Liver (tissue), 9 donors: ENCODE data around the gene CORO7. TPM values are rescaled to one million over a fixed set of nuclear protein-coding genes. Genes with fewer than 3 reads are reported as not detected.

ENCODE experiments used
- DNase-seq: peaks from one replicate; pipeline ENCODE4 v3.0.0-alpha.2; 2017; ENCODE audit warnings: low spot score
- H3K27ac ChIP-seq, 2 donors: one replicate each; pipeline ENCODE4 v1.7.0; 2013; ENCODE audit warnings: inconsistent platforms in 2 of 2, low read length in 2 of 2, control low read depth in 1 of 2, low read depth in 1 of 2, mild to moderate bottlenecking in 1 of 2
- H3K27me3 ChIP-seq, 4 donors: one replicate each; pipeline versions ENCODE4 v1.6.1 to v1.7.0; 2013; ENCODE audit warnings: low read length in 3 of 4, inconsistent platforms in 1 of 4, mild to moderate bottlenecking in 1 of 4, moderate library complexity in 1 of 4; ENCODE audit not compliant: control insufficient read depth in 4 of 4, insufficient read depth in 4 of 4
- H3K36me3 ChIP-seq, 4 donors: one replicate each; pipeline versions ENCODE4 v1.6.1 to v1.7.0; 2013; ENCODE audit warnings: low read length in 3 of 4, mild to moderate bottlenecking in 3 of 4, low read depth in 1 of 4, moderate library complexity in 1 of 4; ENCODE audit not compliant: control insufficient read depth in 4 of 4, insufficient read depth in 3 of 4
- H3K4me1 ChIP-seq, 4 donors: one replicate each; pipeline versions ENCODE4 v1.6.1 to v1.7.0; 2013; ENCODE audit warnings: low read length in 3 of 4, mild to moderate bottlenecking in 3 of 4, moderate library complexity in 1 of 4; ENCODE audit not compliant: control insufficient read depth in 4 of 4, insufficient read depth in 4 of 4
- H3K4me3 ChIP-seq, 3 donors: one replicate each; pipeline versions ENCODE4 v1.6.1 to v1.7.0; 2013; ENCODE audit warnings: low read length in 3 of 3, control low read depth in 1 of 3, low read depth in 1 of 3, mild to moderate bottlenecking in 1 of 3
- H3K9ac ChIP-seq, 2 donors: one replicate each; pipeline ENCODE4 v1.7.0; 2013; ENCODE audit warnings: low read length in 2 of 2, mild to moderate bottlenecking in 2 of 2, moderate library complexity in 2 of 2, control low read depth in 1 of 2, low read depth in 1 of 2
- H3K9me3 ChIP-seq, 4 donors: one replicate each; pipeline versions ENCODE4 v1.6.1 to v1.7.0; 2013; ENCODE audit warnings: low read length in 3 of 4; ENCODE audit not compliant: control insufficient read depth in 4 of 4
- EGR1 ChIP-seq, 2 donors: IDR thresholded peaks; 2 replicates each; pipeline ENCODE4 v1.6.1; 2016 to 2018; ENCODE audit warnings: antibody characterized with exemption in 2 of 2, low read depth in 2 of 2
- FOXA2 ChIP-seq: IDR thresholded peaks from 2 replicates; pipeline ENCODE4 v1.6.1; 2016; ENCODE audit warnings: antibody characterized with exemption
- GABPA ChIP-seq, 2 donors: IDR thresholded peaks in 1 of 2; conservative IDR thresholded peaks in 1 of 2; 2 replicates each; pipeline ENCODE4 v1.6.1; 2016; ENCODE audit warnings: antibody characterized with exemption in 2 of 2, mild to moderate bottlenecking in 1 of 2, moderate library complexity in 1 of 2
- HNF4A ChIP-seq, 2 donors: conservative IDR thresholded peaks; 2 replicates each; pipeline ENCODE4 v1.6.1; 2016; ENCODE audit warnings: antibody characterized with exemption in 2 of 2, mild to moderate bottlenecking in 2 of 2
- HNF4G ChIP-seq: IDR thresholded peaks from 2 replicates; pipeline ENCODE4 v1.6.1; 2016; ENCODE audit warnings: antibody characterized with exemption
- JUND ChIP-seq, 2 donors: IDR thresholded peaks; 2 replicates each; pipeline ENCODE4 v1.6.1; 2016; ENCODE audit warnings: antibody characterized with exemption in 2 of 2
- NR2F2 ChIP-seq: IDR thresholded peaks from 2 replicates; pipeline ENCODE4 v1.6.1; 2016; ENCODE audit warnings: antibody characterized with exemption
- RAD21 ChIP-seq, 2 donors: IDR thresholded peaks; 2 replicates each; pipeline ENCODE4 v1.6.1; 2016; ENCODE audit warnings: antibody characterized with exemption in 2 of 2, mild to moderate bottlenecking in 2 of 2
- RXRA ChIP-seq, 2 donors: IDR thresholded peaks; 2 replicates each; pipeline ENCODE4 v1.6.1; 2017 to 2018; ENCODE audit warnings: antibody characterized with exemption in 2 of 2, mild to moderate bottlenecking in 1 of 2
- YY1 ChIP-seq: IDR thresholded peaks from 2 replicates; pipeline ENCODE4 v1.6.1; 2016; ENCODE audit warnings: antibody characterized with exemption, mild to moderate bottlenecking
- WGBS: extraction: QIAGEN DNeasy Blood & Tissue Kit; methylation state at CpG from one replicate; pipeline ENCODE4 v1.1.7; 2013; 5-methylcytosine and 5-hydroxymethylcytosine counted together
- polyA plus RNA-seq, 2 donors: library from polyadenylated mRNA; stranded (reverse) in 1 of 2; unstranded in 1 of 2; fragments of 200-250 nt in 1 of 2; fragments of >200 nt in 1 of 2; fragmentation: Nextera tagmentation in 1 of 2; extraction: Ambion mirVana in 1 of 2; gene quantifications; one replicate each; pipeline versions ENCODE4 v1.2.1 to v1.2.3, GENCODE V29; 2013 to 2015
- total RNA-seq, 2 donors: library from RNA; depleted of rRNA; stranded (reverse); fragments of >200 nt; gene quantifications; one replicate each; pipeline ENCODE4 v1.2.3, GENCODE V29; 2014
- TF ChIP-seq, protein P1 (sequence below): fragments of 150-350 bp; IDR thresholded peaks from 2 replicates; pipeline ENCODE4 v1.5.1; 2017; ENCODE audit warnings: improper control_type of control experiment, low read depth, low read length; ENCODE audit not compliant: missing input control
- TF ChIP-seq, protein P2 (sequence below): IDR thresholded peaks from 2 replicates; pipeline ENCODE4 v1.6.1; 2016; ENCODE audit warnings: antibody characterized with exemption
- TF ChIP-seq, protein P3 (sequence below): IDR thresholded peaks from 2 replicates; pipeline ENCODE4 v1.6.1; 2016; ENCODE audit warnings: antibody characterized with exemption, mild to moderate bottlenecking
- TF ChIP-seq, protein P4 (sequence below): IDR thresholded peaks from 2 replicates; pipeline ENCODE4 v1.6.1; 2016; ENCODE audit warnings: antibody characterized with exemption
- donor health status: healthy.
- donor health status: healthy.
- donor health status: healthy.
- donor health status: healthy.
- donor health status: healthy.

CORO7 gene
- total and polyA plus RNA-seq, 4 donors: 7.3 to 21.5 (median 13.0) TPM

DNA sequence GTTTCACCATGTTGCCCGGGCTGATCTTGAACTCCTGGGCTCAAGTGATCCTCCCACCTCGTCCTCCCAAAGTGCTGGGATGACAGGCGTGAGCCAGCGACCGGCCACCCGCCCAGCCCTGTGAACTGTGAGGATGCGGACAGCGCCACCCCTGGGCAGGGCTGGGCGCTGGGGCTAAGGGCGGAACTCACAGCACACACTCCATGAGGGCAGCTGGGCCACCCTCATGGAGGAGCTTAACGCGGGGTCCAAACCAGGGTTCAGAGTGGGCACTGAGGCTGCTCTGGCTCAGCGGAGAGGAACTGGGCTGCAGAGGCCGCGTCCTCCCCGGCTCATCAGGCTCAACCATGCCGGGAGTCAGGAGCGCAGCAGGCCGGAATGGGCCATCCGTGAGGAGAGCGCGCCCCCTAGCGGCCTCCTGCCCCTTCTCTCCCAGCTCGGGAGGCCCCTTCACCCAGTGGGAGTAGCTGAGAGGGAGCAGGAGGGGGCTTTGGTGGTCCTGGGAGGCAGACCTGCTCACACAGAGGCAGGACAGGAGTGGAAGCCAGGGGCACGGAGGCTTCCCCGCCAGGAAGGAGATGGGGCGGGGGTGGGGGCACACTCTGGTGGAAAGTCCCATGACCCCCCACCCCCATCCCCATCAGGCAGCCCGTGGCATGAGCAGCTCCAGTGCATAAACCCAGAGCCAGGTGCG, 13.8 kb downstream of the CORO7 start:
- no peaks in the 10 kb centered on the region for H3K27me3 ChIP-seq
- H3K27ac ChIP-seq: no peak overlapping the region
- peaks cover 0 to 6% (median 0%) of the 10 kb centered on the region in 4 donors for H3K4me1 ChIP-seq
- H3K9me3 ChIP-seq: no peaks in the 10 kb centered on the region
- peaks cover 3 to 7% (median 5%) of the 10 kb centered on the region in 4 donors for H3K36me3 ChIP-seq
- no peak overlapping the region for H3K9ac ChIP-seq
- whole genome bisulfite sequencing: 30% methylated on average over 29 of the region's 29 CpGs
- no peak overlapping the region for H3K4me3 ChIP-seq
- TF ChIP-seq RAD21 (IDR thresholded peaks at IDR 0.05): peak; percentile 95 to 96
- peak in 1 of 2 donors; percentile 15 for TF ChIP-seq RXRA (IDR thresholded peaks at IDR 0.05)
- TF ChIP-seq GABPA (IDR thresholded peaks at IDR 0.05 in 1 of 2, conservative IDR thresholded peaks at IDR 0.05 in 1 of 2): no peak
- TF ChIP-seq, protein P1, sequence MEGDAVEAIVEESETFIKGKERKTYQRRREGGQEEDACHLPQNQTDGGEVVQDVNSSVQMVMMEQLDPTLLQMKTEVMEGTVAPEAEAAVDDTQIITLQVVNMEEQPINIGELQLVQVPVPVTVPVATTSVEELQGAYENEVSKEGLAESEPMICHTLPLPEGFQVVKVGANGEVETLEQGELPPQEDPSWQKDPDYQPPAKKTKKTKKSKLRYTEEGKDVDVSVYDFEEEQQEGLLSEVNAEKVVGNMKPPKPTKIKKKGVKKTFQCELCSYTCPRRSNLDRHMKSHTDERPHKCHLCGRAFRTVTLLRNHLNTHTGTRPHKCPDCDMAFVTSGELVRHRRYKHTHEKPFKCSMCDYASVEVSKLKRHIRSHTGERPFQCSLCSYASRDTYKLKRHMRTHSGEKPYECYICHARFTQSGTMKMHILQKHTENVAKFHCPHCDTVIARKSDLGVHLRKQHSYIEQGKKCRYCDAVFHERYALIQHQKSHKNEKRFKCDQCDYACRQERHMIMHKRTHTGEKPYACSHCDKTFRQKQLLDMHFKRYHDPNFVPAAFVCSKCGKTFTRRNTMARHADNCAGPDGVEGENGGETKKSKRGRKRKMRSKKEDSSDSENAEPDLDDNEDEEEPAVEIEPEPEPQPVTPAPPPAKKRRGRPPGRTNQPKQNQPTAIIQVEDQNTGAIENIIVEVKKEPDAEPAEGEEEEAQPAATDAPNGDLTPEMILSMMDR: peak; percentile 86
- DNase-seq: peak; percentile 90

DNA sequence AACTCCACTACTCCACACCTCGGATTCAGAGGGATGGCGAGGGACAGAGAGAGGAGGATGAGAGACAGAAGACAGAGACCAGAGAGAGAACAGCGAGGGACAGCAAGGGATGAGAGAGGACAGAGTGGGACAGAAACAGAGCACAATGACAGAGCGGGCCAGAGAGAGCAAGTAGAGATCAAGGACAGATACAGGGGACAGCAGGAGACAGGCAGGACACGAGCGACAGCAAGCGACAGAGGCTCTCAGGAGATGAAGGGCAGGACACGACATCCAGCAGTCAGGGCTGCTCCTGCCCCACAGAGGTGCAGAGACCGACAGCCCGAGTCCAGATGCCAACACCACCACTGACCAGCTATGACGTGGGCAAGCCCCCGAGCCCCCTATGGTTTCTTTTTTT, 14.9 kb downstream of the CORO7 start:
- H3K4me3 ChIP-seq: no peak overlapping the region
- 97% methylated on average over 12 of the region's 12 CpGs for WGBS
- no peak for TF ChIP-seq GABPA (IDR thresholded peaks at IDR 0.05 in 1 of 2, conservative IDR thresholded peaks at IDR 0.05 in 1 of 2)
- no peak for TF ChIP-seq HNF4G
- TF ChIP-seq FOXA2: no peak
- no peak for TF ChIP-seq JUND (IDR thresholded peaks at IDR 0.05)
- TF ChIP-seq, protein P2, sequence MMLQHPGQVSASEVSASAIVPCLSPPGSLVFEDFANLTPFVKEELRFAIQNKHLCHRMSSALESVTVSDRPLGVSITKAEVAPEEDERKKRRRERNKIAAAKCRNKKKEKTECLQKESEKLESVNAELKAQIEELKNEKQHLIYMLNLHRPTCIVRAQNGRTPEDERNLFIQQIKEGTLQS: no peak
- no peak for TF ChIP-seq NR2F2
- TF ChIP-seq, protein P3, sequence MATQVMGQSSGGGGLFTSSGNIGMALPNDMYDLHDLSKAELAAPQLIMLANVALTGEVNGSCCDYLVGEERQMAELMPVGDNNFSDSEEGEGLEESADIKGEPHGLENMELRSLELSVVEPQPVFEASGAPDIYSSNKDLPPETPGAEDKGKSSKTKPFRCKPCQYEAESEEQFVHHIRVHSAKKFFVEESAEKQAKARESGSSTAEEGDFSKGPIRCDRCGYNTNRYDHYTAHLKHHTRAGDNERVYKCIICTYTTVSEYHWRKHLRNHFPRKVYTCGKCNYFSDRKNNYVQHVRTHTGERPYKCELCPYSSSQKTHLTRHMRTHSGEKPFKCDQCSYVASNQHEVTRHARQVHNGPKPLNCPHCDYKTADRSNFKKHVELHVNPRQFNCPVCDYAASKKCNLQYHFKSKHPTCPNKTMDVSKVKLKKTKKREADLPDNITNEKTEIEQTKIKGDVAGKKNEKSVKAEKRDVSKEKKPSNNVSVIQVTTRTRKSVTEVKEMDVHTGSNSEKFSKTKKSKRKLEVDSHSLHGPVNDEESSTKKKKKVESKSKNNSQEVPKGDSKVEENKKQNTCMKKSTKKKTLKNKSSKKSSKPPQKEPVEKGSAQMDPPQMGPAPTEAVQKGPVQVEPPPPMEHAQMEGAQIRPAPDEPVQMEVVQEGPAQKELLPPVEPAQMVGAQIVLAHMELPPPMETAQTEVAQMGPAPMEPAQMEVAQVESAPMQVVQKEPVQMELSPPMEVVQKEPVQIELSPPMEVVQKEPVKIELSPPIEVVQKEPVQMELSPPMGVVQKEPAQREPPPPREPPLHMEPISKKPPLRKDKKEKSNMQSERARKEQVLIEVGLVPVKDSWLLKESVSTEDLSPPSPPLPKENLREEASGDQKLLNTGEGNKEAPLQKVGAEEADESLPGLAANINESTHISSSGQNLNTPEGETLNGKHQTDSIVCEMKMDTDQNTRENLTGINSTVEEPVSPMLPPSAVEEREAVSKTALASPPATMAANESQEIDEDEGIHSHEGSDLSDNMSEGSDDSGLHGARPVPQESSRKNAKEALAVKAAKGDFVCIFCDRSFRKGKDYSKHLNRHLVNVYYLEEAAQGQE: no peak
- TF ChIP-seq YY1: no peak
- TF ChIP-seq, protein P4, sequence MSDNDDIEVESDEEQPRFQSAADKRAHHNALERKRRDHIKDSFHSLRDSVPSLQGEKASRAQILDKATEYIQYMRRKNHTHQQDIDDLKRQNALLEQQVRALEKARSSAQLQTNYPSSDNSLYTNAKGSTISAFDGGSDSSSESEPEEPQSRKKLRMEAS: no peak
- TF ChIP-seq EGR1 (IDR thresholded peaks at IDR 0.05; ENCODE audit: low read depth in 2 of 2): no peak
- TF ChIP-seq HNF4A (conservative IDR thresholded peaks at IDR 0.05): no peak
- TF ChIP-seq RXRA (IDR thresholded peaks at IDR 0.05): no peak

More for the DNA sequence above, 14.9 kb downstream of the CORO7 start:
- H3K36me3 ChIP-seq: peaks cover 3 to 4% (median 3%) of the 10 kb centered on the region in 4 donors
- peaks cover 0 to 6% (median 0%) of the 10 kb centered on the region in 4 donors for H3K4me1 ChIP-seq
- no peaks in the 10 kb centered on the region for H3K9me3 ChIP-seq
- no peak overlapping the region for H3K9ac ChIP-seq
- no peak for DNase-seq
- H3K27ac ChIP-seq: no peak overlapping the region
- H3K27me3 ChIP-seq: no peaks in the 10 kb centered on the region
